ENCODE measurements around the gene QRICH2.
"Not testable (repeated sequence)": the region's sequence is repeated elsewhere in the genome, so short reads cannot be mapped to it uniquely, and the experiment has no call there.

Gene QRICH2

DNA sequence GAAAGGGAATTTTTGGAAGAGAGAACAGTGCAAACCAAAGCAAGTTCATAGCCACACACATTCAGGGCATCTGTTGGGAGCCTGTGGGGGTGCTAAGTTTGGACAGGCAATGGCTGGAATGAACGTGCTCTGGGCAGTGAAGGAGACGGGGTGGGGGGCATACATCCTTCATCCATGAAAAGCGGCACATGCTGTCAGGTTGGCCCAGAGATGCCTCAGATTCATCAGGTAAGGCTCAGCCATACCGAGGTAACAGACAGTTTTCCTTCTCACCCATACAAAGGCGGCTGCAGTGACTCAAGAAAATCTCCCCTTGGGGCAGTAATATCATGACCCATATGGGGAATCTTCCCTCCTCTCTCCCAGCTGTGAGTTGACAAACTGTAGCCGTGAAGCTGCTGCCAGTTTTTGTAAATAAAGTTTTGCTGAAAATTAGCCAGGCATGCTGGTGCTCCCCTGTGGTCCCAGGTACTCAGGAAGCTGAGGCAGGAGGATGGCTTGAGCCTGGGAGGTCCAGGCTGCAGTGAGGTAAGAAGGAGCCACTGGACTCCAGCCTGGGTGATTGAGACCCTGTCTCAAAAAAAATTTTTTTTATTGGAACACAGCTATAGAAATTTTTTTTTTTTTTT is 52.2 kb downstream of the QRICH2 start:
- TF ChIP-seq ZNF274 (IDR thresholded peaks at IDR 0.05; ENCODE audit: low read depth, low read length): no peak

DNA sequence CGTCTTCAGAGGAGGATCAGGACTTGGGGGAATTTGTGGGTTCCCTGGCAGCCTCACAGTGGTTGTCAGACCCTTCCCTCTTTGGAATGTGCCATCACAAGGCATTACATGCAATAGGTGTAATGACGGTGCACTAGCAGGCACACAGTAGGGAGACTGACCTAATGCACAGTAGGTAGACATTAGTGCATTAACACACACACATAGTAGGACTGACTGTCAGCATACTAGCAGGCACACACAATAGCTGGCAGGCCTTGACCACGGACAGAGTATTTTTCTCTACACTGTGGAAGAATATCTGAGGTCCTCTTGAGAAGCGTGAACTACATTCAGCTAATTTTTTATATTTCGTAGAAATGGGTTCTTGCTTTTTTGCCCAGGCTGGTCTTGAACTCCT is 53.8 kb downstream of the QRICH2 start:
- TF ChIP-seq ZNF274 (IDR thresholded peaks at IDR 0.05; ENCODE audit: low read depth, low read length): no peak
- no peak overlapping the region for H3K4me3 ChIP-seq (ENCODE audit: low read length)

More for the DNA sequence above, 52.2 kb downstream of the QRICH2 start:
- H3K4me3 ChIP-seq (ENCODE audit: low read length): no peak overlapping the region

DNA sequence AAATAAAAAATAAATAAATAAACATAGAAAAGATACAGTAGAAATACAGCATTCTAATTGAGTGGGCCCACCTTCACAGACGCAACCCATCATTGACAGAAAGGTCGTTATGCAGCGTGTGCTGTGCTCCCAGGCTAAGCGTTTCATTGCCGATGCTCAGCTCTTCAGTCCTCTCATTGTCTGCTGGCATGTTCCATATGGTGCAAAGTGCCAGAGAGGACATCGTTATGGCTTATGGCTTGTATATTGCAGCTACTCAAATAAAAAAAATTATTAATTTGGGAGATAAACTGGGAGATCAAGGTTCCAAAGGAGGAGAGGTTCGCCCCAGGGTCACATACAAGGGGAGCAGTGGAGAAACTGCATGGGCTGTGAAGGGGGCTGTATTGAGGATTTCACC is 54.2 kb downstream of the QRICH2 start:
- no peak for TF ChIP-seq ZNF274 (IDR thresholded peaks at IDR 0.05; ENCODE audit: low read depth, low read length)

DNA sequence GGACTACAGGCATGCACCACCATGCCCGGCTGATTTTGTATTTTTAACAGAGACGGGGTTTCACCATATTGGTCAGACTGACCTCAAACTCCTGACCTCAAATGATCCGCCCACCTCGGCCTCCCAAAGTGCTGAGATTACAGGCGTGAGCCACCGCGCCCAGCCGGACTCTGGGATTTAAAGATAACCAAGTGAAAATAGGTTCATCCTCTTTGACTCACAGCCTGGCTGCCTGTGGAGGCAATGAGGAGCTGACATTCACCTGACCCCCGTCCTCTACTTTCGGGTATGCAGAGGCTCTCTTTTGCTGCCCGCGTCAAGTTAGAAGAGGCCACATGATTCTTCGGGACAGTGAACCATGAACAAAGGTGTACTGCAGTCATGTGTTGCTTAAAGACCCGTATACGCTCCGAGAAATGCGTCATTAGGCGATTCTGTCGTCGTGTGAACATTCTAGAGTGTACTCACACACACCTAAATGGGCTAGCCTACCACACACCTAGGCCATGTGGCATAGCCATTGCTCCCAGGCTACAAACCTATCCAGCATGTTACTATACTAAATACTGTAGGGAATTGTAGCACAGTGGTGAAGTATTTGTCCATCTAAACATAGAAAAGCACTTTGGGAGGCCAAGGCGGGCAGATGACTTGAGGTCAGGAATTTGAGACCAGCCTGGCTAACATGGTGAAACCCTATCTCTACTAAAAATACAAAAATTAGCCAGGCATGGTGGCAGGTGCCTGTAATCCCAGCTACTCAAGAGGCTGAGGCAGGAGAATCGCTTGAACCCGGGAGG is 54.9 kb downstream of the QRICH2 start:
- peak overlapping the region; percentile 29; the same call in 1 of the 2 replicates for H3K4me3 ChIP-seq (ENCODE audit: low read length)

More for the DNA sequence above, 54.2 kb downstream of the QRICH2 start:
- no peak overlapping the region for H3K4me3 ChIP-seq (ENCODE audit: low read length)

DNA sequence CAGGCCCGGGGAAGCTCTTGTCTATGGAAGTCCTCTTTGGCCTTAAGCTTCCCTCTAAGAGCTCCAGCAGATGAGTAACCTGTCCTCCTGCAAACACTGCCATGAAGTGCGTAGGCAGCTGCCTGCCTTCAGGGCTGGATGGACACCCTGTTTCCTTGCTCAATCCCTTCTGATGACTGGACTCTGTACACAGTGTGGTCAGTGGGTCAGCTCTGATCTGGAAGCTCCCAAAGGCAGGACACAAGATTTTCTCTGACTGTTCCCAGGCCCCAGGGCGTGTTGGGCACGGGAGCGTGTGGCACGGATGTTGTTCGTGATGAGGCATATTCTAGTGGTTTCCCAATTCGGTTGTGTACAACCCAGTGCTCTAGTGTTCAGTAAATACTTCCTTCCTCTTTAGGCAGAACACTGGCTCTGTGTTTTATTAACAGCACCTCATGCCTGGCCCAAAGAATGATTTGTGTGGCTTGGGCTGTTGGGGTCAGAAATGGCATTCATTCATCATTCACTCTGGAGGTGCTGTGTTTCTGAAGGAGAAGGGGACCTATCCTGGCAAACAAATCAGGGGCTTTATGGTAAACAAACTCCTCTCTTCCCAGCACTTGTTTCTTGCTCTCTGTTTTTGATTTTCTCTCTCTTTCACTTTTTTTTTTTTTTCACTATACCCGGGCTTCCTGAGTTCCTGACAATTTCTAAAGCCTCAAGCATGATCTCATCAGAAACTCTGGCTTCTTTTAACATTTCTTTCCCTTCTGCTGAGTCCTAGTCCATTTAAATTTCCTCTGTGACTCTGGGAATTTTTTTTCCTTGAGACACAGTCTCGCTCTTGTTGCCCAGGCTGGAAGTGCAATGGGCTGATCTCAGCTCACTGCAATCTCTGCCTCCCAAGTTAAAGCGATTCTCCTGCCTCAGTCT is 55.8 kb downstream of the QRICH2 start:
- H3K4me3 ChIP-seq (ENCODE audit: low read length): peak overlapping the region; percentile 29; the same call in 1 of the 2 replicates
- TF ChIP-seq ZNF274 (IDR thresholded peaks at IDR 0.05; ENCODE audit: low read depth, low read length): no peak

DNA sequence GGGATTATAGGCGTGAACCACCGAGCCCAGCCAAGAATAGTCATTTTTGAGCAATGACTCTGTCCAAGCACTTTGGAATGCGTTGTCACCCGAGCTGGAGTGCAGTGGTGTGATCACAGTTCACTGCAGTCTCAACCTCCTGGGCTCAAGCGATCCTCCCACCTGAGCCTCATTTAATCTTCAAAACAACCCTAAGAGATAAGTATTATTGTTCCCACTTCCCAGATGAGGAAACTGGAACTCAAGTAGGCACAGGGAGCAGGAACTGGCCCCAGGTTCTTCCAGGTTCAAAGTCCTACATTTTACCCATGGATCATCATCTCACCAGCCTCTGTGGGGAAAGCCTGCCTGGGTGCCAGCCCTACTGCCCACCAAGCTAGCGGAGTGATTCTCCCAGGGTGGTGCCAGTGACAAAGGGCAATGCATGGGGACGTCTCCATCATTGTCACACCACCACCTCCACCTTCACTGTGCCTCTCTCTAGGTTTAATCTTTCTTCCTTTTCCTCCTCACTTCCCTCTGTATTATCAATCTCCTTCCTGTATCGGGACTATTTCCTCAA is 56.5 kb downstream of the QRICH2 start:
- H3K4me3 ChIP-seq (ENCODE audit: low read length): no peak overlapping the region
- TF ChIP-seq ZNF274 (IDR thresholded peaks at IDR 0.05; ENCODE audit: low read depth, low read length): no peak

DNA sequence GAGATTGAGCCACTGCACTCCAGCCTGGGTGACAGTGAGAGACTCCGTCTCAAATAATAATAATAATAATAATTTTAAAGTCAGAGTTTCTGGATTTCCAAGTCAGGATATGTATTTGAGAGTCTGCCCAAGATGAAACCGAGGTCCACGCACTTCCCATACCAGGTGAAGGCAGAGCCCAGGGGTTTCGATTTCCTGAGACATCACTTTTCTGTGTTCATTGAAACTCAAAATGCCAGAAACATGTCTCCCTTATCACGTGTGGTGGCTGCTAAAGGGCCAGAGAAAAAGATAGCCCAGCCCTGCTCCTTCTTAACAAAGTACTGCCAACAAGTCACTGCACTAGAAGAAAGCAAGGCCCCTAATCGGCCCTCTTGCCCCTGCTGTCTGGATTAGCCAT is 57.9 kb downstream of the QRICH2 start:
- no peak overlapping the region for H3K4me3 ChIP-seq (ENCODE audit: low read length)
- no peak for TF ChIP-seq ZNF274 (IDR thresholded peaks at IDR 0.05; ENCODE audit: low read depth, low read length)

DNA sequence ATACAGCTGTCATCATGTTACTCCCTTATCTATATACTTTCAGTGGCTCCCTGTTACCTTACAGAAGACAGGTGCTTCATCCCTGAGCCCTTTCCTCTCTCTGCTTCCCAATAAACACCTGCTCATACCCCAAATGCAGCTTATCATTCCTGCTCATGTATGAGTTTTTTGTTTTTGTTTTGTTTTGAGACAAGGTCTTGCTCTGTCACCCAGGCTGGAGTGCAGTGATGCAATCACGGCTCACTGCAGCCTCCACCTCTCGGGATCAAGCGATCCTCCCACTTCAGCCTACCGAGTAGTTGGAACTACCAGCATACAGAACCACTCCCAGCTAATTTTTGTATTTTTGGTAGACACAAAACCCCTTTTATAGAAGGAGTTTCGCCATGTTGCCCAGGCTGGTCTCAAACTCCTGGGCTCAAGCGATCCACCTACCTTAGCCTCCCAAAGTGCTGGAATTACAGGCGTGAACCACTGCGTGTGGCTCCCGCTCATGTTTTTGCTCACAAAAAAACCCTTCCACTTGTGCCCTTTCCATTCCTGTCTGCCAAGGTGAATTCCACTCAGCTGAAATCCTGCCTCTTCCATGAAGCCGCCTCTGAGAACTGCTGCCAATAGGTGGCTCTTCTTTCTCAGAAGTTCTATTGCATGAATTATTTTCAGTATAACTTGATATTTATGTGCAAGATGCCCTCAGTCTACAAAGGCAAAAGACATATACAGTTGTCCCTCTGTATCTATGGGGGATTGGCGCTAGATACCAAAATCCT is 59.9 kb downstream of the QRICH2 start:
- TF ChIP-seq ZNF274 (IDR thresholded peaks at IDR 0.05; ENCODE audit: low read depth, low read length): no peak

DNA sequence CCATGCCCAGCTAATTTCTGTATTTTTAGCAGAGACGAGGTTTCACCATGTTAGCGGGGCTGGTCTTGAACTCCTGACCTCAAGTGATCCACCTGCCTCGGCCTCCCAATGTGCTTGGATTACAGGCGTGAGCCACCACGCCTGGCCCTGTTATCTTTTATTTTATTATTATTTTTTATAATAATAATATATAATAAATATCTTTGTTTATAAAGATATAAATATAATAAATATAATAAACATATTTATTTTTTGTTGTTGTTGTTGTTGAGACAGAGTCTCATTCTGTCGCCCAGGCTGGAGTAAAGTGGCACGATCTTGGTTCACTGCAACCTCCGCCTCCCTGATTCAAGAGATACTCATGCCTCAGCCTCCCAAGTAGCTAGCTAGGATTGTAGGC is 60.8 kb downstream of the QRICH2 start:
- no peak for TF ChIP-seq ZNF274 (IDR thresholded peaks at IDR 0.05; ENCODE audit: low read depth, low read length)

More for the DNA sequence above, 59.9 kb downstream of the QRICH2 start:
- no peak overlapping the region for H3K4me3 ChIP-seq (ENCODE audit: low read length)

DNA sequence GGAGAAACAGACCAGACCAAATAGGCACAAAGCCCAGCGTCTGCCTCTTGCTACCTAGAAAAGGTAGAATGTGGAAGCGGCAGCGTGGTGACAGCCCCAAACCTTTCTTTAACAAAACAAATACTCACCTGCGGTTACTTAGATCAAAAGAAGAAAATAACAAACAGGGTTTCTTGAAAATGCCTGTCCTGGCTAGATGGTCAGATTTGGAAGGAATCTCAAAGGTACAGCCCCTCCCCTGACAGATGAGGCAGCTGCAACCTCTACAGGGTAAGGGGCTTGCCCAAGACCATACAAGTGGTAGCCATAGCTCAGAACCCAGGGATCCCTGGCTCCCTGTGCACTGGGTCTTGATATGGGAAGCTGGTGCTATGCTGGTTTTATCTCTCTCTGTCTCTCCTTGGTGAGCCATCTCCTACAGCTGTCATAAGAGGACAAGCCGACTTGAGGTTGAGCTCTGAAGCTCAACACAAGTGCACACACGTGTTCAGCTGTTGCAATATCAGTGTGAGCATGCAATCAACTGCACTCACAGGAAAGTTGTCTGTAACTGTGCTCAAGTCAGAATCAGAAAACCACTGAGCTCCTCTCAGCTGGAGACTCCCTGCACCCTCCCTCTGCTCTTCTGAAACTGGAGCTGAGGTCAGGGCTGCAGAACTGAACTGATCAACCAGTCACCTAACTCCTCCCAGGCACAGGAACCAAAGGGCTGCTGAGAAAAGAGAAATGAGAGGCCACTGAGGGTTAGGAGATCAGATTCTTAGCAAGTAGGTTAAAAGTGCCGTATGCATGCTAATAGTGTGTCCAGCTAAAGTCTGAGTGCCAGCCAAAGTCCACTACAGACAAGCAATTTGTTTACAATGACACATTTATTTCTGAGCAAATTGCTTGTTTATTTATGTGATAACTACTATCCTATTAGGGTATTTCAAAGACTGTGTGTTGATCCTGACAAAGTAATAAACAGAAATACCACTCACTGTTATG is 61.7 kb downstream of the QRICH2 start:
- no peak overlapping the region; the same call in 1 of the 2 replicates for H3K4me3 ChIP-seq (ENCODE audit: low read length)
- TF ChIP-seq ZNF274 (IDR thresholded peaks at IDR 0.05; ENCODE audit: low read depth, low read length): no peak

More for the DNA sequence above, 60.8 kb downstream of the QRICH2 start:
- H3K4me3 ChIP-seq (ENCODE audit: low read length): no peak overlapping the region

DNA sequence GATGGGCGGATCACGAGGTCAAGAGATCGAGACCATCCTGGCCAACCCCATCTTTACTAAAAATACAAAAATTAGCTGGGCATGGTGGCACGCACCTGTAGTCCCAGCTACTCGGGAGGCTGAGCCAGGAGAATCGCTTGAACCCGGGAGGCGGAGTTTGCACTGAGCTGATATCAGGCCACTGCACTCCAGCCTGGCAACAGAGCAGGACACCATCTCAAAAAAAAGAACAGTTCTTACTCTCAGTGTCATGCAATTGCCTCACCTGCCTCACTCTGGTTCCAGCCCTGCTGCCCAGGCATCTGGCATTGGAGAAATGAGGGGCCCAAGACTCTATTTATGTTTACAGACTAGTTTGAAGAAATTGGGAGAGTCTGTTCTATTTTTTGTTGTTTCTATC is 63.4 kb downstream of the QRICH2 start:
- H3K4me3 ChIP-seq (ENCODE audit: low read length): not testable (repeated sequence)

Measured in GM08714 (cell line).